HAP-1 (cell line): ENCODE measurements around the gene DNMT1.

Experiments
- DNase-seq, 2 experiments: peaks; one replicate each; pipeline ENCODE4 v3.0.0-alpha.2; 2016 to 2020; ENCODE audit warnings: low spot score in 2 of 2
- H3K27me3 ChIP-seq: fragments of 250-450 bp; sonication (Bioruptor Pico); 2 replicates; pipeline ENCODE4 v1.5.1; 2020; ENCODE audit warnings: low read depth, mild to moderate bottlenecking, moderate library complexity
- H3K36me3 ChIP-seq: fragments of 250-450 bp; sonication (Bioruptor Pico); replicated peaks from 2 replicates; pipeline ENCODE4 v1.5.1; 2020; ENCODE audit warnings: mild to moderate bottlenecking
- H3K4me1 ChIP-seq: fragments of 250-450 bp; sonication (Bioruptor Pico); 2 replicates; pipeline ENCODE4 v1.5.1; 2020; ENCODE audit warnings: mild to moderate bottlenecking
- H3K4me3 ChIP-seq: fragments of 250-450 bp; sonication (Bioruptor Pico); 2 replicates; pipeline ENCODE4 v1.5.1; 2020; ENCODE audit warnings: mild to moderate bottlenecking, moderate library complexity
- H3K9me3 ChIP-seq: fragments of 250-450 bp; sonication (Bioruptor Pico); 2 replicates; pipeline ENCODE4 v1.5.1; 2020; ENCODE audit warnings: mild to moderate bottlenecking, moderate library complexity
- in situ Hi-C: fragments of 300-500 bp; cut with MboI; formaldehyde crosslinking; loops from 3 replicates; pipeline ENCODE4 v1.14.3; 2020; ENCODE audit warnings: low sequenced_read_pairs, inconsistent platforms, mixed read lengths

The DNMT1 gene

DNA sequence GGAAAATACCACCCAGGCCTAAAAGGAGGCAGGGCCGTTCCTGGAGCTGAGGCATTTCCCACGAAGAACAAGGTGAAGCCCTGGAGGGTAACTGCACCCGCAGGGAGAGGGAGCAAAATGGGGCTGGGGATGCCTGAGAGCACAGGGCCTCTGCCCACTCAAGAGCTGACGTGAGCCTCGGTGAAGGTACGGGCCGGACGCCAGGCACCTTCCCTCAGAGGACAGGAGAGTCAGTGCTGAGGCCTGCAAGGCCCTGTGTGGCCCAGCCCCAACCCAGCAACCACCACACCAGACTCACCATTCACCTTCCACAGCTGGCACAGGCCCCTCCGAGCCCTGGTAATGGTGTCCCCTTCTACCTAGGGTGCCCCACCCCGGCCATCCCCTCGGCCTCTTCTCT, 36.3 kb downstream of the DNMT1 start:
- H3K36me3 ChIP-seq, result peaks cover 95% of the 10 kb centered on the region
- in situ Hi-C loops, result loop anchor here (25.0 kb wide), 2 partner anchors 854 to 954 kb away; no protein-coding TSS in a partner anchor
- DNase-seq, result no peak

DNA sequence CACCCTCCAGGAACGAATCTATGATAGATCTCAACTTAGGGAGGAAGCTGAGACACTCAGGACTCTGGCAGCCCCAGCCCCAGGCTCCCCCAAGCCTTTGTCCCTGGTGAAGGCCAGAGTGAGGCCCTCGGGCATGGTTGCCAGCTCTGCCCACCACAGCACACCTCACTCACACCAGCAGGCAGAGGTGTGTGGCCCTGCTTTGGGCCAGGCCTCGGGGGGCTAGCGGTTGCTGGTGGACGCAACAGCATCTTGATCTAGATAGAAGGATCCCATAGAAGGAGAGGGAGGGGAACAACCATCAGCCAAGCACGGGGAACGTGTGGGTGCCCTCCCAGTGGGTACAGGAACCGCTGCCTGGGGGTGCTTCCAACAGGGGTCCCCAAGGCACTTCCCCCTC, 36.7 kb downstream of the DNMT1 start:
- DNase-seq, result no peak
- Histone ChIP-seq H3K27me3 (no peaks in the 10 kb centered on the region), H3K4me1 (no peaks in the 10 kb centered on the region), H3K4me3 (no peak overlapping the region), H3K36me3 (peaks cover 93% of the 10 kb centered on the region), H3K9me3 (no peaks in the 10 kb centered on the region)
- in situ Hi-C loops, result loop anchor here (25.0 kb wide), 2 partner anchors 854 to 954 kb away; no protein-coding TSS in a partner anchor

More for the DNA sequence above, 36.3 kb downstream of the DNMT1 start:
- no peaks in the 10 kb centered on the region for H3K4me1 ChIP-seq
- H3K4me3 ChIP-seq, result no peak overlapping the region
- no peaks in the 10 kb centered on the region for H3K27me3 ChIP-seq
- H3K9me3 ChIP-seq, result no peaks in the 10 kb centered on the region

DNA sequence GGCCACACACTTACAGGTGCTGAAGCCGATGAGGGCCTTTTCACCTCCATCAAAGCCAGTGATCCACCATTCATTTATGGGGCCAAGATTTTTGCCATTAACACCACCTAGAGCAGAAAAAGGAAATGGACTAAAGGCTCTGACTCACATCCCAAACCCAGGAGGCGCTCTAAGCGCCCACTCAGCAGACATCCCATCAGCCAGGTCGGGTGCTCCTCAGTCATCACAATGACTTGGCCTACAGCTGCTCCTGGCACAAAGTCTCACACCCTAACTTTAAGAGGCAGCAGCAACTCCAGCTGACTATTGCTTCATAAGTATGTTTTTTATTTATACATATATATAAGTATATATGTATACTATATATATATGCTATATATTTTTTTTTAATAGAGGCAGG, 38.9 kb downstream of the DNMT1 start:
- peaks cover 95% of the 10 kb centered on the region for H3K36me3 ChIP-seq

DNA sequence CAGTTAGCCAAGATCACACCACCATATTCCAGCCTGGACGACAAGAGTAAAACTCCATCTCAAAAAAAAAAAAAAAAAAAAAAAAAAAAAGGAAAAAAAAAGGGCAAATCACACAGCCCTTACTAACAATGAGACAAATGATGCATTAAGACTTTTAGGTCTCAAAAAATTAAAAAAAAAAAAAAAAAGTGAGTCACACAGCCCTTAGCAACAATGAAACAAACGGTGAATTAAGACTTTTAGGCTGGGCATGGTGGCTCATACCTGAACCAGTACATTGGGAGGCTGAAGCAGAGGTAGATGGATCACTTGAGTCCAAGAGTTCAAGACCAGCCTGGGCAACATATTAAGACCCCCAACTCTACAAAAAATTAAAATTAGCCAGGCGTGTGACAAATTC, 42.7 kb downstream of the DNMT1 start:
- Histone ChIP-seq H3K36me3 (peaks cover 87% of the 10 kb centered on the region), H3K9me3 (no peaks in the 10 kb centered on the region), H3K27me3 (no peaks in the 10 kb centered on the region), H3K4me3 (no peak overlapping the region), H3K4me1 (no peaks in the 10 kb centered on the region)
- DNase-seq, result no peak
- in situ Hi-C loops, result loop anchor here (25.0 kb wide), 2 partner anchors 860 to 960 kb away; no protein-coding TSS in a partner anchor

More for the DNA sequence above, 38.9 kb downstream of the DNMT1 start:
- H3K27me3 ChIP-seq, result no peaks in the 10 kb centered on the region
- no peaks in the 10 kb centered on the region for H3K4me1 ChIP-seq
- H3K9me3 ChIP-seq, result no peaks in the 10 kb centered on the region
- in situ Hi-C loops, result loop anchor here (25.0 kb wide), 2 partner anchors 856 to 956 kb away; no protein-coding TSS in a partner anchor
- DNase-seq, result no peak
- no peak overlapping the region for H3K4me3 ChIP-seq

- Histone ChIP-seq H3K36me3 (peaks cover 87% of the 10 kb centered on the region), H3K27me3 (no peaks in the 10 kb centered on the region), H3K9me3 (no peaks in the 10 kb centered on the region), H3K4me1 (no peaks in the 10 kb centered on the region), H3K4me3 (no peak overlapping the region)
- DNase-seq, result no peak
- in situ Hi-C loops, result loop anchor here (25.0 kb wide), 2 partner anchors 861 to 961 kb away; no protein-coding TSS in a partner anchor
These were observed 43.2 kb downstream of the DNMT1 start for GRCh38 chr19:10151521-10151920.

DNA sequence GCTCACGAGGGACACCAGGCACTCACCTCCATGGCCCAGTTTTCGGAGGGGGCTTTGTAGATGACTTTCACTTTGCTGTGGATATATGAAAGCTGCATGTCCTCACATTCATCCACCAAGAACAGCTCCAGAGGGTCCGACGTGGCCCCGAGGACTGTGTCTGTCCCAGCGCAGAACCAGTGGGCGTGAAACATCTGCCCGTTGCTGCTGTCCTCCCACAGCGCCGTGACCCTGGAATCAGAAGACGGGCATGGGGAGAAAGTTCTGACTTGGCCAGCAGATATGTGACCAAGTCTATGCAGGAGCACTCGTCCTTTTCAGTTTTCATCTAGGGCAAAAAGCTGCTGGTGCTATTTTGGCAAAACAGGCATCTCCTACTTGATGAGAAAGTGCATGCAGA, 45.3 kb downstream of the DNMT1 start:
- H3K27me3 ChIP-seq, result no peaks in the 10 kb centered on the region
- H3K4me3 ChIP-seq, result no peak overlapping the region
- no peak for DNase-seq
- no peaks in the 10 kb centered on the region for H3K9me3 ChIP-seq
- in situ Hi-C loops, result no loop called here
- H3K4me1 ChIP-seq, result no peaks in the 10 kb centered on the region
- peaks cover 88% of the 10 kb centered on the region for H3K36me3 ChIP-seq

DNA sequence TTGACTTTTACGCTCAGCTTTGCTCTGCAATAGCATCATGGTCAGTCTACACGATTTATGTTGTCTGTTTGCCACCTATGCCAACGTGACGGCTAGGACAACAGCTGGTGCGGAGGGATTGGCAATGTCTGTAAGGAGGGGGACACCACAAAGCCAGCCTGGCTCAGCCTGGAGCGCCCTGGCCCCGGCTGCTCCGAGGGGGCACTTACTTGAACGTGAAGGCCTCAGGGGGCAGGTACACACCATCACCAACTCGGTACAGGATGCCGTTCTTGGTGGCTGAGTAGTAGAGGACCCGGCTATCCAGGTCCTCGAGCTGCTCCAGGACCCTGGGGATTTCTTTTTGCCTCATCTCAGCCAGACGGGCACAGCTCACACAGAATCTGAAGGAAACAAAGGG, 48.6 kb downstream of the DNMT1 start:
- in situ Hi-C loops, result no loop called here
- Histone ChIP-seq H3K4me1 (no peaks in the 10 kb centered on the region), H3K27me3 (no peaks in the 10 kb centered on the region), H3K4me3 (no peak overlapping the region), H3K9me3 (no peaks in the 10 kb centered on the region), H3K36me3 (peaks cover 91% of the 10 kb centered on the region)
- DNase-seq, result no peak

GRCh38 chr19:10145031-10145430, 49.7 kb downstream of the DNMT1 start:
- no peak for DNase-seq
- Histone ChIP-seq H3K9me3 (no peaks in the 10 kb centered on the region), H3K27me3 (no peaks in the 10 kb centered on the region), H3K4me1 (no peaks in the 10 kb centered on the region), H3K36me3 (peaks cover 88% of the 10 kb centered on the region), H3K4me3 (no peak overlapping the region)
- in situ Hi-C loops, result no loop called here

- in situ Hi-C loops, result no loop called here
- Histone ChIP-seq H3K9me3 (no peaks in the 10 kb centered on the region), H3K36me3 (peaks cover 88% of the 10 kb centered on the region), H3K27me3 (no peaks in the 10 kb centered on the region), H3K4me3 (no peak overlapping the region), H3K4me1 (no peaks in the 10 kb centered on the region)
- no peak for DNase-seq
These were observed 50.4 kb downstream of the DNMT1 start for GRCh38 chr19:10144361-10144760.

DNA sequence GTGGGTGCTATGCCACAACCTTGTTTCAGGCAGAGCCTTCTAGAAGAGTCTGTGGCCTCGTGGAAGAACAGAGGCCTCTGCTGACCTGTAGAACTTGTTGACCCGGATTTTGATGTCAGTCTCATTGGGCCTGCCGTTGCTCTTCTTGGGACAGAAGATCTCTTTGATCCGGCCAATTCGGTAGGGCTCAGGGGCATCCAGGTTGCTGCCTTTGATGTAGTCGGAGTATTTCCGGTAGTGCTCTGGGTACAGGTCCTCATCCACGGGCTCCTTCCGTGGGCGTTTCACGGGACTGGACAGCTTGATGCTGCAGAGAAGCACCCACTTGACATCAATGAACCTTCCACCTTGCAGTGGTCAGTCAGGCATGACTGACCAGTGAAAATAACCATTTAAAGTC, 51.1 kb downstream of the DNMT1 start:
- in situ Hi-C loops, result no loop called here
- peaks cover 90% of the 10 kb centered on the region for H3K36me3 ChIP-seq
- DNase-seq, result no peak
- no peaks in the 10 kb centered on the region for H3K27me3 ChIP-seq
- no peak overlapping the region for H3K4me3 ChIP-seq
- H3K9me3 ChIP-seq, result no peaks in the 10 kb centered on the region
- H3K4me1 ChIP-seq, result no peaks in the 10 kb centered on the region

DNA sequence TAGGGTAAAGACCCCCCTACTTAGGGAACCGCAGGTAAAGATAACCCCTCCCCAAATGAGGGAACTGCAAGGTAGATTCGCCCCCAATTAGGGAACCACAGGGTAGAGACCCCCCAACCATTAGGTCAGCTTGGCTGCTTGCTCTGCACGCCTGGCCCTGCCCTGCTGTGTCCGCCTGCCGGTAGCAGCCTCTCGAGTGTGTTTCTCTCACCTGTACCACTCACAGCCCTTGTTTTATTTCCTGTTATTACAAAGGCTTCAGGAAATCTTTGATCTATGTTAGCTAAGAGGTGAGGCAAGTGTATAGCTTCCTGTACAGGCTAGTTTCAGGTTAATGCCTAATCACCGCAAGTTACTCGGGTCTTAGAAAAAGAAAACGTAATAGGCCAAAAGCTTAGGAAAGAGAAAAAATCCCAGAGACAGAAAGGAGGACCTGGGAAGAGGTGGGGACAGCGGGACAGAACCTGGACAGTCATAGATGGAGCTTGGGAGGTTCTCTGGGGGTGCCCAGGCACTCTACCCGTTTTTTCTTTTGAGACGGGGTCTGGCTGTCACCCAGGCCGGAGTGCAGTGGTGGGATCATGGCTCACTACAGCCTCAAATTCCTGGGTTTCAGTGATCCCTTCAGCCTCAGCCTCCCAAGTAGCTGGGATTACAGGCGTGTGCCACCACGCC, 51.9 kb downstream of the DNMT1 start:
- Histone ChIP-seq H3K9me3 (no peaks in the 10 kb centered on the region), H3K4me1 (no peaks in the 10 kb centered on the region), H3K27me3 (no peaks in the 10 kb centered on the region), H3K4me3 (no peak overlapping the region), H3K36me3 (peaks cover 96% of the 10 kb centered on the region)
- DNase-seq, result no peak
- in situ Hi-C loops, result no loop called here

- no peak overlapping the region for H3K4me3 ChIP-seq
- no peaks in the 10 kb centered on the region for H3K4me1 ChIP-seq
- peaks cover 97% of the 10 kb centered on the region for H3K36me3 ChIP-seq
- no peak for DNase-seq
- no peaks in the 10 kb centered on the region for H3K27me3 ChIP-seq
- in situ Hi-C loops, result no loop called here
- no peaks in the 10 kb centered on the region for H3K9me3 ChIP-seq
These were observed 52.8 kb downstream of the DNMT1 start for GRCh38 chr19:10141973-10142372.

DNA sequence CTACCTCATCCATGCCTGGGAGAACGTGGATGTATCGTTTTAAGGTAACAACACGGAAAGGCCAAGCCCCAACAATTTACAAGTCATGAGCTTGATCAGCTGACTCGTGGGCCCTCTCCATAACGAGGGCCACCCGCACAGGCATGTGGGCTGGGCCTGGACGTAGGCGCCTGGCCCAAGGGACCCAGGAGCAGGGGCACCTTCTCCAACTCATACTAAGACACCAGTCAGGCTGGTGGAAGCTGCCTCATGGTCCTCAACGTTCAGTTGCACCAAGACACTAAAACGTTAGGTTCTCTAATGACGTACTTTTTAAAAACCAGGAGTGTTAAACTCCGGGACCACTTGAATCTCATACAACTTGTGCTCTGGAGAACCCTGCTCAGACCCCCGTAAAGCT, 53.3 kb downstream of the DNMT1 start:
- no peak overlapping the region for H3K4me3 ChIP-seq
- H3K27me3 ChIP-seq, result no peaks in the 10 kb centered on the region
- no peaks in the 10 kb centered on the region for H3K9me3 ChIP-seq
- in situ Hi-C loops, result no loop called here
- DNase-seq, result no peak
- peaks cover 97% of the 10 kb centered on the region for H3K36me3 ChIP-seq
- no peaks in the 10 kb centered on the region for H3K4me1 ChIP-seq

DNA sequence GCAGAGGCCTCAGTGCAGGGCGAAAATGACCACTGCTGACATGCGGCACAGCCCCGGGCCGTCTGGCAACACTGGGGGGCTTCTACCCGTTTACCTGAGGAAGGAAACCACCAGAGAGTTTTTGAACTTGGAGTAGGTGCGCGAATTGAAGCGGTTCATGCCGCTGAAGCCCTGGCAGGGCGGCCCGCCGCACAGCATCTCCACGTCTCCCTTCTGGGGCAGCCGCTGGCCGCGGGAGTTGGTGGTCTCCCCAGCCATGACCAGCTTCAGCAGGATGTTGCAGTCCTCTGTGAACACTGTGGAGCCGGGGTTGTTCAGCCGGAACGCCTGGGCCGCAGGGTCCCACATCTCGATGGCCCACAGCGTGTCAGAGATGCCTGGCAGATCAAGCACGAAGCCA, 54.8 kb downstream of the DNMT1 start:
- Histone ChIP-seq H3K4me1 (no peaks in the 10 kb centered on the region), H3K9me3 (no peaks in the 10 kb centered on the region), H3K36me3 (peaks cover 95% of the 10 kb centered on the region), H3K27me3 (no peaks in the 10 kb centered on the region), H3K4me3 (no peak overlapping the region)
- in situ Hi-C loops, result no loop called here
- DNase-seq, result no peak
